GM21381 (cell line): Measurements from ENCODE around the gene CCDC136.

Experiments used
- ATAC-seq: cut with Tn5 transposase; IDR thresholded peaks from one replicate; pipeline ENCODE4 v1.9.1; 2021; ENCODE audit warnings: mild to moderate bottlenecking, moderate library complexity; ENCODE audit not compliant: unreplicated experiment

CCDC136 gene

DNA sequence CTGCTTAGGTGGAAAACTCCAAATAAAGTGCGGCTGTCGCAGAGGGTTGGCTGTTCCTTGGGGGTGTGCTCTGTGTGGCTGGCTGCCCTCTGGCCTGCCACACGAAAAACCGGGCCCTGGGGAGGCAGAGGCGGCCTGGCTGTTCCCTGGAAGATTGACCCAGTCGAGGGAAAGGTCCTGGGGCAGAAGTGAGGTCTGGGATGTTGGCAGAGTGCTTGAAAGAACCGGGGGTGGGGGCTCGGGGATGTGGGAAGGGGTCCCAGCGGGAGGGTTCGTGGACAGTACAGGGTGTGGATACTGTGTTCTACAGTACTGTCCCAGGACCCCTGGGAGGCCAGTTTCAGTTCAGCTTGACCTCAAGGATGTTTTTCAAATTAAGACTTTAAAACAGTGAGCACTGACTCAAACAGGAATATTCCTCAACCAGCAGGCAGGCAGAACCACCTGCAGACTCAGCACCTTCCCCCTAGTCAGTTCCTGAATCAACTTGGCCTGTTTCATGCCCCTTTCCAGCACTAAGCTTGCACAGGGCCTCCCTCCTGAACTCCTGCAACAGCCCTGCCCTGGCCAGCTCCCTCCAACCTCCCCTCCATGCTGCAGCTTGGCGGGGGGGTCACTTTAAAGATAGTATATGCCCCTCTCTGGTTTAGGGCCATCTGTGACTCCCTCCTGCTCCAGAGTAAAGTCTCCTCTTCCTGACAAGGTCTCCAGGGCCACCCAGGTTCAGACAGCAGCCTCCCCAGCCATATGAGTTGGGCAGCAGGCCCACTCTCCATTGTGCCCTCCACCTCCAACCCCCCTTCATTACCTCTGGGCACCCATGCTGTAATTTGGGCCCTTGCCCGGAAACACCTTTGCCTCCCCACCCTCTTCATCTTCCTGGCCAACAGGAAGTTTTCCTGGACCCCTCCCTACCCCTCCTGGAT lies 67.7 kb downstream of the CCDC136 start:
- ATAC-seq, result no peak

DNA sequence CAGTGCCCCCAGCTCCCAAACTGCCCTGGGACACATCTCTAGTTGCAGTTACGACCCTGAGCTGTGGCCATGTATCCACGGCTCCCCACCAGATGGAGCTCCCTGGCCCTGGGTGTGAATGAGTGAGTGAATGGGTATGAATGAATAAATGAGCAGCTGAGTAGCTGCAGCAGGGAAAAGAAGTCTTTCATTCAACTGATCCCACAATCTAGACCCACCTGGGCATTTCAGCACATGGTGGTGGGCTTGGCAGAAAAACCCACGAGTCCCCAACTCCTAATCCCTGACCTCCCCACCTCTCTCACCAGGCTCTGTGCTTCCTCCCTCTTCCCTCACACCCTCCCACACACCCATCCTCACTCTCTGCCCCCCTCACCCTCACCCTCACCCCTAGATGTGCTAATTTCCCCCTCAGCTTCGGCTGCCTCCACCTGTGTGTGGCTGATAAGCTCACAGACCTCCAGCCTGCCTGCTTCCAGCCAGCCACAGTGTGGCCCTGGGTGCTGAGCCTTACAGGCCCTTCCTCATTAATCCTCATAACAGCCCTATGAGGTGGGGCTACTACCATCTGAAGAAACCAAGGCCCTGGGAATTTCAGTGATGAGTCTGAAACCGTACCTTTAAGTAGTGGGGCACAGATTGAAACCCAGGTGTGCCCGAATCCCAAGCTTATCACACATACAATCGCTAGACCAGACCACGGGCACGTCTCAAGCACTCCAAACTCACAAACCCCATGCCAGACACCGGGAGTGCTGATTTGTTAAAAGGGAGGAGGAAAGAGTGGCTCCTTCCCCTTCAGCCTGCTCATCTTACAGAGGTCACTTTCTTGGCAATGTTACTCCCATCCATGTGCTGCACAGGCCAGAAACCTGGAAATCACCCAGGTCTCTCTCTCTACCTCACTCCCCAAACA lies 68.6 kb downstream of the CCDC136 start:
- no peak for ATAC-seq

DNA sequence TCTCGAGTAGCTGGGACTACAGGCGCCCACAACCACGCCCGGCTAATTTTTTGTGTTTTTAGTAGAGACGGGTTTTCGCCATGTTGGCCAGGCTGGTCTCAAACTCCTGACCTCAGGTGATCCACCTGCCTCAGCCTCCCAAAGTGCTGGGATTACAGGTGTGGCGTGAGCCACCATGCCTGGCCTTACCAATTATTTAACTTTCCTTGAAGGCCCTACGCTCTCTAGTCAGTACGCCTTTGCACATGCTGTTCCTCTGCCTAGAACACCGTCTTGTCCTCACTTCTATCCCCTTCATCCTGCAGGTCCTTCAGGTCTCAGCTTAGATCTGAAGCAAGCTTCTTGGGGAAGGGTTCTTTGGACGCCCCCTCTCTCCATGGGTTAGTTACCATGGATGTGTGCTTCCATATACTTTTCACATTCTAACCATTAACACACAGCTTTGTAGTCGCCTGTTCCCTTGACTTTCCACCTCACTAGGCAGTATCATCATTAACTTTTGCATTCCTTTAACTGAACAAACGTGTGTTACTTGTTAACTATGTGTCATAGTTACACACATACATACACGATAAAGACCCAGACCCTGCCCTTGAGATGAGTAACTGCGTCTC lies 70.3 kb downstream of the CCDC136 start:
- no peak for ATAC-seq

DNA sequence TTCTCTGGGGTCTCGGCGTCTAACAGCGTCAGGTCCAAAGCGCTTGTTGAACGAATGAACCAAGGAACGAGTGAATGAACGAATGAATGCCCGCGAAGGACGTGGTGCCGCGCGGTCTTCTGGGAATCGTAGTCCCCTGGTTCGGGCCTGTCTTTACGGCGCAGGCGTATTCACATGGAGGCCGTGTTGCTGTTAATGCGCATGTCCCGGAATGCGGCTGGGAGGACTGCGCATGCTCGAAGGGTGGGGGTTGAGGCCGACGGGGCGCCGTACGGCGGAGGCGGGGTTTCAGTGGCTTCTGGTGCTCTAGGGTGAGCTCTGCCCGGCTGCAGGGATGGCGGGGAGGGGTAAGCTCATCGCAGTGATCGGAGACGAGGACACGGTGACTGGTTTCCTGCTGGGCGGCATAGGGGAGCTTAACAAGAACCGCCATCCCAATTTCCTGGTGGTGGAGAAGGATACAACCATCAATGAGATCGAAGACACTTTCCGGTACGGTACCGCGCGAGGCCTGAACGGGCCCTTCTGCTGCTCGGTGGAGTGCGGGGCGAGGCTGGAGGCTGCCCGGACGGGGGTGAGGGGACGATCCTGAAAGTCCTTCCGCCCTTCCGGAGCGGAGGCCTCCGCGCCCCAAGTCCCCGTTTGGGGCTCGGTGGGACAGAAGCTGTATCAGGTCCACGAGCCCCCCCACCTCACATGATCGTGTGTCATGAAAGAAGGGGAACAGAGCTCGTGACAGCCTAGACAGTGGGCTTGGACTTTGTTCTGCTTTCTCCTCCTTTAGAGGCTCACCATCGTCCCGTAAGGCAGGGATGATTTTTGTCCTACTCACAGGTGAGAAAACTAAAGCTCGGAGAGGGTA lies 71.0 kb downstream of the CCDC136 start, which contains the start of gene ATP6V1F:
Gene ATP6V1F (plus strand): TSS at position 286 of the 862 bp plus-strand sequence. CDS start 49 bp downstream, at position 335.
- ATAC-seq, result peak; percentile 87

DNA sequence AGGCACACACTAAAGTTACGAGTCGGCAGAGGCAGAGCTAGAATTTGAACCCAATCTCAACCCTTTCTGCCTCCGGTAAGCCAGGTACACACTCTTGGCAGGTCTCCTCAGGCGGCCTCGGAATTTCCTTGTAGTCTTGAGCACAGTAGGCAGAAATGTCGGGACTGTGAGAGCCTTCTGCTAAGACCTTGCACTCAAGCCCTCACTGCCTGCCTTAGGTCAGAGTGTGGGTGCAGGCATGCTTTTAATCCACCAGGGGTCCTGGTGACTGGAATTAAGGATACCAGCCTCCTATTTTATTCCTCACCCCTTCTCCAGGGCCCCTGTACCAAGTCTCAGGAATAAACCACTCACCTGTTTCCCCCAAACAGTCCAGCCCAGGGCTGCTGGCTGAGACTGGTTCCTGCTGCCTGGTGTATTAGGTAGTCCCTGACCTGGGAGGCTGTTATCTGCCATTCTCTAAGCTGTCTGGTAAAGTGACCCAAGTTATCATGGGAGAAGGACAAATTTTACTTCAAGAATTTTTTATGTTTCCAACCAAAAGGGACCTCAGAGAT lies 71.7 kb downstream of the CCDC136 start:
- ATAC-seq, result no peak

DNA sequence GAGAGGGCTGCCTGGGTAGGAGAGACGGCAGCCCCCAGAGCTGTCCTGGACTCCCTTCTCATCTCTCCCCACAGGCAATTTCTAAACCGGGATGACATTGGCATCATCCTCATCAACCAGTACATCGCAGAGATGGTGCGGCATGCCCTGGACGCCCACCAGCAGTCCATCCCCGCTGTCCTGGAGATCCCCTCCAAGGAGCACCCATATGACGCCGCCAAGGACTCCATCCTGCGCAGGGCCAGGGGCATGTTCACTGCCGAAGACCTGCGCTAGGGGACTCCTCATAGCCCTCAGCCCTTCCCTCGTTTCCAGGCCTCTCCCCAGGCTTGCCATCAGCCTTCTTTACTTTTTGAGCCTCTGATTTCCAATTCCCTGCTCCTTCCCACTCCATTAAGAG lies 73.5 kb downstream of the CCDC136 start:
- no peak for ATAC-seq

DNA sequence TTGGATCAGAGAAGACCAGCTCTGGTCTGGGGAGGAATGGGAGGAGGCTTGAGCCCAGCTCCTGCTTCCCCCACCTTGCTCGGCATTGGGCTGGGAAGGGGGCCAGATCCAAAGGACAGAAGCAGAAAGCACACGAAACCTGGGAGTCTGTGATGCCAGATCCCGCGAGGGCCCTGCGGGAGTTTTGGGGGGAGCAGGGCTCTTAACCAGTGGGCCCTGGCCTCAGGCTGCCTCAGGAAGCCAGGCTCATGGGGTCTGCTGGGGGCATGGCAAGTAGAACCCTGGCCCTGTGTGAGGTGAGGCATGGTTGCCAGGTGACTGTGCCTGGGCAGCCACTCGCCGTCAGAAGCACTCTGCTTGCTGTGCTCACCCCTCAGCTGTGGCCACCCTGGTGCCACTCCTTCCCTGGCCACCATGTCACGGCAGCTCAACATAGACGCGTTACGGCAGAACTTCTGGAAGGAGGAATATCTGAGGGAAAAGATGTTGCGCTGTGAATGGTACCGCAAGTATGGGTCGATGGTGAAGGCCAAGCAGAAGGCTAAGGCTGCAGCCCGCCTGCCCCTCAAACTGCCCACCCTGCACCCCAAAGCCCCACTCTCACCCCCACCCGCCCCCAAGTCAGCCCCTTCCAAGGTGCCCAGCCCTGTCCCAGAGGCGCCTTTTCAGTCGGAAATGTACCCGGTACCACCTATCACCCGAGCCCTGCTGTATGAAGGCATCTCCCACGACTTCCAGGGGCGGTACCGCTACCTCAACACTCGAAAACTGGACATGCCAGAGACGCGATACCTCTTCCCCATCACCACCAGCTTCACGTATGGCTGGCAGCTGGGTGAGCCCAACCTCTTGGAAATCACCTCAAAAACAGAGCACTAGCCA lies 74.5 kb downstream of the CCDC136 start:
- no peak for ATAC-seq

DNA sequence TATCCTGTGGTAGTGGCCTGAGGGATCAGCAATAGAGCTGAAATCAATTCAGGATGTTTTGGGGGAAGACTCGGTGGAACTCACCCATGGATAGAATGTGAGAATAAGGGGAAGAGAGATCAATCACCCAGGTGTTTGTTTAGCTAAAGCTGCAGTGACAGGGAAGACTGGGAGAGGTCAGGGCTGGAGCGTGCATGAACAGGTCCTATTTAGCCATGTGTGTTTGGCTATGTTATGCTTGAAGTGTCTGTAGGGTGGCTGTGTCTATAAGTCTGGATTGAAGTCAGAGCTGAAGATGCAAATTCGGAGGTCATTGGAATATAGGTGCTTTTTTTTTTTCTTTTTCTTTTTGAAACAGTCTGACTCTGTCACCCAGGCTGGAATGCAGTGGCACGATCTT lies 75.5 kb downstream of the CCDC136 start:
- ATAC-seq, result no peak

DNA sequence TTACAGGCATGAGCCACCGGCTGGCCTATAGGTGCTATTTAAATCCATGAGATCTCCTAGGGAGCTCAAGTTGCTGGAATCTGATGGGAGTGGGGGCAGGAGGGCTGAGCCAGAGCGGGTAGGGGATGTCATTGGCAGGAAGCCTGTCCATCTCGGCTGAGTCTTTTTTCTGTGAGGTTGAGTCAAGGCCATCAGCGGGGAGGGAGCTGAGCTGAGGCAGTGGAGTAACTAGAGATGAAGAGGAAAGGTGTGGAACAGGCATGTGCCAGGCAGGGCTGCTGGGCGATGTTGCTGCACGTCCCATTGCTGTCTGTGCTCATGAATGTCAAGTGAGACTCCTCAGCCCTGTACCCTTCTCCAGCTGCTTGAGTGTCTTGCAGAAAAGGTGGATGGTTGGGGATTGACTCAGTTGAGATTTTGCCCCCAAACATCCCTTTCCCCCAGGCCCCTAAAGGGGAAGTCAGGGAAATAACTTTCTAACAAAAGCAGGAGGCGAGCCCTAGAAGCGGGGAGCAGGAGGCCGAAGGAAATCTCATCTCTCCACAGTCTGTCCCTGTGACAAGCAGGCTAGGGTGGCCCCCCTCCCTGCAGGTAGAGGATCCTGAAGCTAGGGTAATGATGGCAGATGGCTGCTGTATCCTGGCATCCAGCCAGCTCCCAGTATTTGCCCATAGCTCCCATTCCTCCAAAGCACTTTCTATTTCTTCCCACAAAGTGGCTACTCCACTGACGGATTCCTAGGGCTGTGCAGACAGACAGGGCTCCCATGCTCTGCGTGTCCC lies 76.3 kb downstream of the CCDC136 start:
- ATAC-seq, result no peak

DNA sequence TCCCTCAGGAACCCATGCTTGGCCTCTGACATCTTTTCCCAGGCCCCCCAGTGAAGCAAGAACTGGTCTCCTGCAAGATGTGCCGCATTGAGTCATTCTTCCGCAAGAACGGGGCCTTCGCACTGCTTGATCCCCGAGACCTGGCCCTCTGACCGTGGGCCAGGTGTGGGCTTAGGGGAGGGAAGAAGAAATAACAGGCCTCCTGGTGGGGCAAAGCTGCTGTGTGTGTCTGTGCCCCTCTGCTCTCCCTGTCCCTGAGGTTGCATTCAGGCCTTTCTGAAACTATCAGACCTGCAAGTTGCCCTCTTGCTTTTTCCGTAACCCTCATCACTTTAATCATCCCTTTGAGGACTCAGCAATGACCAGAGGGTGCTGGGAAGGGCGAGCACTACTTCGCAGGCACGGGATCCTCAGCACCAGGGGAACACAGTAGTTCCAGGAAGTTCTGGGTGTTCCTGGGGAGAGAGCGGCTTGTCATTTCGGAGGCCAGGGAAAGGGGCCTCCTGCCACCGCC lies 76.9 kb downstream of the CCDC136 start:
- ATAC-seq, result no peak

DNA sequence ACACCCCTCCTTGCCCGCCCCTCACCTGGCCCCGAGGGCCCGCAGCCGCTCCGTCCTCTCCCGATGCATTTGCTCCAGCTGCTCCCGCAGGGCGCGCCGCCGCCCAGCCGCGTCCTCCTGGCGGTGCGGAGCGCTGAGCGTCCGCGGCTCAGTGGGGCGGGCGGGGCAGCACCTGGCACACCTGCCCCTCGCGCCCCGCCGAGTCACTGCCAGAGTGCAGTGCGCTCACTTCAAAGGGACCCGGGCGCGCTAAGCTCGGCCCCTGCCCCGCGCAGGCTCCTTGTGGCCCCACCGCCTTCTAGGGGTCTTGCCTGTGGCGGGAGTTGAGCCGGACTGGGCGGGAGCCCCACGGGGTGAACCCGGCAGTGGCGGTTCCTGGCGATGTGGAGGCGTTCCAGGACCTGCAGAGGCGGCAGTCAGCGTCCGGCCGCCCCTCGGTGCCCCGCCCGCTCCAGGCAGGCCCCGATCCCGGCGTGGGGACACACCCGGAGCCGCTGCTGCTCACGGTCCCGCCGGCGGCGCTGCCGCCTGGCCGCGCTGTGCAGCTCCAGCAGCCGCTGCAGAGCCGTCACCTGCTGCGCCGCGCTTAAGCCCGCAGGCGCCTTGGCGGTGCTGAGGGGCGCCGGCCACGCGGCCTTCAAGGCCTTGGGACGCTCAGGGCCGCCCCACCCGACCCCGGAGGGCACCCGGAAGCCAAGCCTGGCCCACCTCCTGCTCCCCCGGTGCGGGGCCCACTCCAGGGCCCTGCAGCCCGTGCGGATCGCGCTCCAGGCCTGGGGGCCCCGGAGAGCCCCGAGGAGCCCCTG lies 77.6 kb downstream of the CCDC136 start:
- ATAC-seq, result peak; percentile 61

DNA sequence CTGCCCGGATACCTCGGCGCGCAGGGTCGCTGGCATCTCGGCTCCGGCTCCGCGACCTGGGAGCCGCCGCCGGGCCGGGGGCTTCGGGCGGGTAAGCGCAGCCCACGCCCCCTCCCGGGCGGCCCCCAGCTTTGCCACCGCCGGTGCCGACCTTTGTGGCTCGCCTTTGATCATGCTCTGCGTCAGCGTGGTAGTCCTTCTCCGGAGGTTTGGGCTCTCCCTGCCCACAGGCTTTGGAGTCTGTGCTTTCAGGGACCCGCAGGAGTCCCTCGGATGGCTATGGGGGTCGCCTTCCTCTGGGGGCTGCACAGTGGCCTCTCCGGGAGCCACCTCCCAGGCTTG lies 78.1 kb downstream of the CCDC136 start:
- ATAC-seq, result peak; percentile 10

DNA sequence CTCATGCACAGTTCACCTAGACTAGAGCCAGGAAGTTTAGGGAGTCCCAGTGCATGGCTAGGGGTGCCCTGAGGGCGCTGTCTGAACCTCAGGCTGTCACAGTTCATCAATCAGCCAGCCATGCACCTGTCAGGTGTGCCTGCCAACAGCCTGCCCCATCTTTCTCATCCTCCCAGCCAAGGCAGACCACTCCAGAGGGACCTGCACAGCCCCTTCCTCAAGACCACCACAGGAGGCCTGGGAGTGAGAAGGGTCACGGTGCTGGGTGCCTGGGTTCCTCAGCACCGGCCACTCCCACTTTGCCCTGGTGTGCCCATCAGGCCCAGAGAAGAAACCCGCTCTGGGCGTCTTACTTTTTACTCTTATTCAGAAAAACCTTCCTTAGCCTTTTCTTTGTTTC lies 79.3 kb downstream of the CCDC136 start:
- no peak for ATAC-seq
